ENCODE results near the gene SCAF4. TPM values are rescaled to one million over a fixed set of nuclear protein-coding genes. Genes with fewer than 3 reads are reported as not detected.

Gene SCAF4, protein sequence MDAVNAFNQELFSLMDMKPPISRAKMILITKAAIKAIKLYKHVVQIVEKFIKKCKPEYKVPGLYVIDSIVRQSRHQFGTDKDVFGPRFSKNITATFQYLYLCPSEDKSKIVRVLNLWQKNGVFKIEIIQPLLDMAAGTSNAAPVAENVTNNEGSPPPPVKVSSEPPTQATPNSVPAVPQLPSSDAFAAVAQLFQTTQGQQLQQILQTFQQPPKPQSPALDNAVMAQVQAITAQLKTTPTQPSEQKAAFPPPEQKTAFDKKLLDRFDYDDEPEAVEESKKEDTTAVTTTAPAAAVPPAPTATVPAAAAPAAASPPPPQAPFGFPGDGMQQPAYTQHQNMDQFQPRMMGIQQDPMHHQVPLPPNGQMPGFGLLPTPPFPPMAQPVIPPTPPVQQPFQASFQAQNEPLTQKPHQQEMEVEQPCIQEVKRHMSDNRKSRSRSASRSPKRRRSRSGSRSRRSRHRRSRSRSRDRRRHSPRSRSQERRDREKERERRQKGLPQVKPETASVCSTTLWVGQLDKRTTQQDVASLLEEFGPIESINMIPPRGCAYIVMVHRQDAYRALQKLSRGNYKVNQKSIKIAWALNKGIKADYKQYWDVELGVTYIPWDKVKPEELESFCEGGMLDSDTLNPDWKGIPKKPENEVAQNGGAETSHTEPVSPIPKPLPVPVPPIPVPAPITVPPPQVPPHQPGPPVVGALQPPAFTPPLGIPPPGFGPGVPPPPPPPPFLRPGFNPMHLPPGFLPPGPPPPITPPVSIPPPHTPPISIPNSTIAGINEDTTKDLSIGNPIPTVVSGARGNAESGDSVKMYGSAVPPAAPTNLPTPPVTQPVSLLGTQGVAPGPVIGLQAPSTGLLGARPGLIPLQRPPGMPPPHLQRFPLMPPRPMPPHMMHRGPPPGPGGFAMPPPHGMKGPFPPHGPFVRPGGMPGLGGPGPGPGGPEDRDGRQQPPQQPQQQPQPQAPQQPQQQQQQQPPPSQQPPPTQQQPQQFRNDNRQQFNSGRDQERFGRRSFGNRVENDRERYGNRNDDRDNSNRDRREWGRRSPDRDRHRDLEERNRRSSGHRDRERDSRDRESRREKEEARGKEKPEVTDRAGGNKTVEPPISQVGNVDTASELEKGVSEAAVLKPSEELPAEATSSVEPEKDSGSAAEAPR
- 8.8 and 10.3 TPM in 2 replicates for total RNA-seq

GRCh38 chr21:31731857-31732596, at the start of gene SCAF4:
Gene SCAF4 (minus strand): TSS chr21:31732118. CDS start chr21:31731692, 426 bp downstream.

DNA sequence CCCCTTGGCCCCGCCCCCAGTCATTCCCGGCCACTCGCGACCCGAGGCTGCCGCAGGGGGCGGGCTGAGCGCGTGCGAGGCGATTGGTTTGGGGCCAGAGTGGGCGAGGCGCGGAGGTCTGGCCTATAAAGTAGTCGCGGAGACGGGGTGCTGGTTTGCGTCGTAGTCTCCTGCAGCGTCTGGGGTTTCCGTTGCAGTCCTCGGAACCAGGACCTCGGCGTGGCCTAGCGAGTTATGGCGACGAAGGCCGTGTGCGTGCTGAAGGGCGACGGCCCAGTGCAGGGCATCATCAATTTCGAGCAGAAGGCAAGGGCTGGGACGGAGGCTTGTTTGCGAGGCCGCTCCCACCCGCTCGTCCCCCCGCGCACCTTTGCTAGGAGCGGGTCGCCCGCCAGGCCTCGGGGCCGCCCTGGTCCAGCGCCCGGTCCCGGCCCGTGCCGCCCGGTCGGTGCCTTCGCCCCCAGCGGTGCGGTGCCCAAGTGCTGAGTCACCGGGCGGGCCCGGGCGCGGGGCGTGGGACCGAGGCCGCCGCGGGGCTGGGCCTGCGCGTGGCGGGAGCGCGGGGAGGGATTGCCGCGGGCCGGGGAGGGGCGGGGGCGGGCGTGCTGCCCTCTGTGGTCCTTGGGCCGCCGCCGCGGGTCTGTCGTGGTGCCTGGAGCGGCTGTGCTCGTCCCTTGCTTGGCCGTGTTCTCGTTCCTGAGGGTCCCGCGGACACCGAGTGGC, 72.2 kb downstream of the SCAF4 start, which contains the start of gene SOD1:
Gene SOD1, plus strand, starts transcription at position 158 of the 723 bp plus-strand sequence. Its CDS starts 77 bp downstream, at position 235.

Other genes with a start within 250 kb of the SCAF4 start
- 137 and 182 TPM in 2 replicates for gene SOD1, start 72.4 kb downstream of the SCAF4 start, total RNA-seq
- gene HUNK, start 140.9 kb upstream of the SCAF4 start, total RNA-seq: 0.13 and 0.16 TPM in 2 replicates

All from mesangial cell (primary cell).